Measurements from ENCODE around the gene AGBL1.

DNA sequence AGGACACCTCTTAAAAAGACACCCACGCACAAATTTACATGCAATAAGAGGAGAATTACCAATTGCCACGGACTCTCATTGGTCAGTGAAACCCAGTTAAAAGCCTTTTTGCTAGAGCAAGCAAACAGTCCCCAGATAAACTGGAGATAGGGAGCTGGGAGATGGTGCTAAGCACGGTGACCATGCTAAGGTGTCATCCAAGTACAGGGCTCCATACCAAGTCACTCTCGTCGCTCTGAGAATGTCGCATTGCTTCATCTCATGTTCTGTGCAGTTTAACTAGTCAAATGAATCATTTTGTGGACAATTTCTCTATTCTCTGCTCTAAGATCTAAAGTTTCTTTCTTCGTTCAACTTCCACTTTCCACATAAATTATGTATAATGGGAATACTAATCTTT lies 581.9 kb downstream of the AGBL1 start:
- no peak for TF ChIP-seq POLR2A (IDR thresholded peaks at IDR 0.05; ENCODE audit: low read length)
- no peak for TF ChIP-seq GATA1 (IDR thresholded peaks at IDR 0.05; ENCODE audit: low read depth, low read length)
